ENCODE measurements around the gene CLDN9. TPM values are rescaled to one million over a fixed set of nuclear protein-coding genes. Genes with fewer than 3 reads are reported as not detected.

CLDN9 gene
- total and polyA plus RNA-seq, 4 donors, result 0.05 to 0.32 (median 0.25) TPM

- Histone ChIP-seq H3K27me3 (ENCODE audit: control insufficient read depth in 4 of 4, insufficient read depth in 4 of 4, low read length in 3 of 4) (no peaks in the 10 kb centered on the region), H3K4me1 (ENCODE audit: control insufficient read depth in 4 of 4, insufficient read depth in 4 of 4, low read length in 3 of 4) (peaks cover 0 to 23% (median 10%) of the 10 kb centered on the region in 4 donors), H3K9ac (ENCODE audit: low read depth in 1 of 2, low read length in 2 of 2) (no peak overlapping the region), H3K27ac (ENCODE audit: low read depth in 1 of 2, low read length in 2 of 2) (no peak overlapping the region), H3K4me3 (ENCODE audit: low read depth in 1 of 3, low read length in 3 of 3) (no peak overlapping the region), H3K36me3 (ENCODE audit: control insufficient read depth in 4 of 4, insufficient read depth in 3 of 4, low read depth in 1 of 4, low read length in 3 of 4) (no peaks in the 10 kb centered on the region), H3K9me3 (ENCODE audit: control insufficient read depth in 4 of 4, low read length in 3 of 4) (no peaks in the 10 kb centered on the region)
- 55% methylated on average over 15 of the region's 15 CpGs for WGBS
- no peak for DNase-seq (ENCODE audit: low spot score)
- TF ChIP-seq, protein P1, sequence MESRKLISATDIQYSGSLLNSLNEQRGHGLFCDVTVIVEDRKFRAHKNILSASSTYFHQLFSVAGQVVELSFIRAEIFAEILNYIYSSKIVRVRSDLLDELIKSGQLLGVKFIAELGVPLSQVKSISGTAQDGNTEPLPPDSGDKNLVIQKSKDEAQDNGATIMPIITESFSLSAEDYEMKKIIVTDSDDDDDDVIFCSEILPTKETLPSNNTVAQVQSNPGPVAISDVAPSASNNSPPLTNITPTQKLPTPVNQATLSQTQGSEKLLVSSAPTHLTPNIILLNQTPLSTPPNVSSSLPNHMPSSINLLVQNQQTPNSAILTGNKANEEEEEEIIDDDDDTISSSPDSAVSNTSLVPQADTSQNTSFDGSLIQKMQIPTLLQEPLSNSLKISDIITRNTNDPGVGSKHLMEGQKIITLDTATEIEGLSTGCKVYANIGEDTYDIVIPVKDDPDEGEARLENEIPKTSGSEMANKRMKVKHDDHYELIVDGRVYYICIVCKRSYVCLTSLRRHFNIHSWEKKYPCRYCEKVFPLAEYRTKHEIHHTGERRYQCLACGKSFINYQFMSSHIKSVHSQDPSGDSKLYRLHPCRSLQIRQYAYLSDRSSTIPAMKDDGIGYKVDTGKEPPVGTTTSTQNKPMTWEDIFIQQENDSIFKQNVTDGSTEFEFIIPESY (IDR thresholded peaks at IDR 0.05), result no peak
- TF ChIP-seq, protein P2, sequence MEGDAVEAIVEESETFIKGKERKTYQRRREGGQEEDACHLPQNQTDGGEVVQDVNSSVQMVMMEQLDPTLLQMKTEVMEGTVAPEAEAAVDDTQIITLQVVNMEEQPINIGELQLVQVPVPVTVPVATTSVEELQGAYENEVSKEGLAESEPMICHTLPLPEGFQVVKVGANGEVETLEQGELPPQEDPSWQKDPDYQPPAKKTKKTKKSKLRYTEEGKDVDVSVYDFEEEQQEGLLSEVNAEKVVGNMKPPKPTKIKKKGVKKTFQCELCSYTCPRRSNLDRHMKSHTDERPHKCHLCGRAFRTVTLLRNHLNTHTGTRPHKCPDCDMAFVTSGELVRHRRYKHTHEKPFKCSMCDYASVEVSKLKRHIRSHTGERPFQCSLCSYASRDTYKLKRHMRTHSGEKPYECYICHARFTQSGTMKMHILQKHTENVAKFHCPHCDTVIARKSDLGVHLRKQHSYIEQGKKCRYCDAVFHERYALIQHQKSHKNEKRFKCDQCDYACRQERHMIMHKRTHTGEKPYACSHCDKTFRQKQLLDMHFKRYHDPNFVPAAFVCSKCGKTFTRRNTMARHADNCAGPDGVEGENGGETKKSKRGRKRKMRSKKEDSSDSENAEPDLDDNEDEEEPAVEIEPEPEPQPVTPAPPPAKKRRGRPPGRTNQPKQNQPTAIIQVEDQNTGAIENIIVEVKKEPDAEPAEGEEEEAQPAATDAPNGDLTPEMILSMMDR (IDR thresholded peaks at IDR 0.05; ENCODE audit: low read depth, low read length, missing input control), result no peak
- TF ChIP-seq RAD21 (IDR thresholded peaks at IDR 0.05) (no peak), MAX (IDR thresholded peaks at IDR 0.05) (no peak), FOXA2 (IDR thresholded peaks at IDR 0.05) (no peak), FOXA1 (IDR thresholded peaks at IDR 0.05) (no peak), HNF4A (conservative IDR thresholded peaks at IDR 0.05) (no peak), EGR1 (IDR thresholded peaks at IDR 0.05; ENCODE audit: low read depth in 2 of 2) (no peak), YY1 (IDR thresholded peaks at IDR 0.05) (no peak), JUND (IDR thresholded peaks at IDR 0.05) (no peak), NR2F2 (IDR thresholded peaks at IDR 0.05) (no peak), SP1 (IDR thresholded peaks at IDR 0.05) (no peak), RXRA (IDR thresholded peaks at IDR 0.05) (no peak), HNF4G (IDR thresholded peaks at IDR 0.05) (no peak), TAF1 (conservative IDR thresholded peaks at IDR 0.05) (no peak), GABPA (IDR thresholded peaks at IDR 0.05 in 1 of 2, conservative IDR thresholded peaks at IDR 0.05 in 1 of 2) (no peak), ATF3 (IDR thresholded peaks at IDR 0.05) (no peak)
- TF ChIP-seq, protein P3, sequence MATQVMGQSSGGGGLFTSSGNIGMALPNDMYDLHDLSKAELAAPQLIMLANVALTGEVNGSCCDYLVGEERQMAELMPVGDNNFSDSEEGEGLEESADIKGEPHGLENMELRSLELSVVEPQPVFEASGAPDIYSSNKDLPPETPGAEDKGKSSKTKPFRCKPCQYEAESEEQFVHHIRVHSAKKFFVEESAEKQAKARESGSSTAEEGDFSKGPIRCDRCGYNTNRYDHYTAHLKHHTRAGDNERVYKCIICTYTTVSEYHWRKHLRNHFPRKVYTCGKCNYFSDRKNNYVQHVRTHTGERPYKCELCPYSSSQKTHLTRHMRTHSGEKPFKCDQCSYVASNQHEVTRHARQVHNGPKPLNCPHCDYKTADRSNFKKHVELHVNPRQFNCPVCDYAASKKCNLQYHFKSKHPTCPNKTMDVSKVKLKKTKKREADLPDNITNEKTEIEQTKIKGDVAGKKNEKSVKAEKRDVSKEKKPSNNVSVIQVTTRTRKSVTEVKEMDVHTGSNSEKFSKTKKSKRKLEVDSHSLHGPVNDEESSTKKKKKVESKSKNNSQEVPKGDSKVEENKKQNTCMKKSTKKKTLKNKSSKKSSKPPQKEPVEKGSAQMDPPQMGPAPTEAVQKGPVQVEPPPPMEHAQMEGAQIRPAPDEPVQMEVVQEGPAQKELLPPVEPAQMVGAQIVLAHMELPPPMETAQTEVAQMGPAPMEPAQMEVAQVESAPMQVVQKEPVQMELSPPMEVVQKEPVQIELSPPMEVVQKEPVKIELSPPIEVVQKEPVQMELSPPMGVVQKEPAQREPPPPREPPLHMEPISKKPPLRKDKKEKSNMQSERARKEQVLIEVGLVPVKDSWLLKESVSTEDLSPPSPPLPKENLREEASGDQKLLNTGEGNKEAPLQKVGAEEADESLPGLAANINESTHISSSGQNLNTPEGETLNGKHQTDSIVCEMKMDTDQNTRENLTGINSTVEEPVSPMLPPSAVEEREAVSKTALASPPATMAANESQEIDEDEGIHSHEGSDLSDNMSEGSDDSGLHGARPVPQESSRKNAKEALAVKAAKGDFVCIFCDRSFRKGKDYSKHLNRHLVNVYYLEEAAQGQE (IDR thresholded peaks at IDR 0.05), result no peak
Observed at GRCh38 chr16:2985893-2986355, 26.8 kb upstream of the CLDN9 start.

Measured in liver (tissue), 9 donors.